ENCODE data around the gene SPON1. TPM values are rescaled to one million over a fixed set of nuclear protein-coding genes. Genes with fewer than 3 reads are reported as not detected.

SPON1 gene
- total RNA-seq, 2 experiments from 2014 or later, result 0.96 to 1.4 TPM

DNA sequence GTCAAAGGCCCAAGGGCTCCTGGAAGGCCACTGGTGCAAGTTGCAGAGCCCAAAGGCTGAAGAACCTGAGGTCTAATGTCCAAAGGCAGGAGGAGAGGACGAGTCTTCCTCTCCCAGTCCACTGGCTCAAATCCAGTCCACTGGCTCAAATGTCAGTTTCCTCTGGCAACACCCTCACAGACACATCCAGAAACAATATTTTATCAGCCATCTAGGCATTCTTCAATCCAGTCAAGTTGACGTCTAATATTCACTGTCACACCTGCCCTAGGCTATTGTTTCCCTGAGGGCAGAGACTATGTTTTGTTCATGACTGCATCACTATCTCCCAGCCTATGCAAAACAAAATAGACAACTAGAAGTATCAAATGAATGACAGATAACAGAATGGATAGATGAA lies 148.1 kb downstream of the SPON1 start:
- Mint-ChIP-seq H3K36me3 (ENCODE audit: low read depth) (no peaks in the 10 kb centered on the region), H3K4me3 (no peak overlapping the region), H3K27me3 (no peaks in the 10 kb centered on the region), H3K27ac (no peak overlapping the region), H3K4me1 (ENCODE audit: low read depth) (peaks cover 5% of the 10 kb centered on the region), H3K9me3 (no peaks in the 10 kb centered on the region)
- no peak for DNase-seq
- TF ChIP-seq, protein P1, sequence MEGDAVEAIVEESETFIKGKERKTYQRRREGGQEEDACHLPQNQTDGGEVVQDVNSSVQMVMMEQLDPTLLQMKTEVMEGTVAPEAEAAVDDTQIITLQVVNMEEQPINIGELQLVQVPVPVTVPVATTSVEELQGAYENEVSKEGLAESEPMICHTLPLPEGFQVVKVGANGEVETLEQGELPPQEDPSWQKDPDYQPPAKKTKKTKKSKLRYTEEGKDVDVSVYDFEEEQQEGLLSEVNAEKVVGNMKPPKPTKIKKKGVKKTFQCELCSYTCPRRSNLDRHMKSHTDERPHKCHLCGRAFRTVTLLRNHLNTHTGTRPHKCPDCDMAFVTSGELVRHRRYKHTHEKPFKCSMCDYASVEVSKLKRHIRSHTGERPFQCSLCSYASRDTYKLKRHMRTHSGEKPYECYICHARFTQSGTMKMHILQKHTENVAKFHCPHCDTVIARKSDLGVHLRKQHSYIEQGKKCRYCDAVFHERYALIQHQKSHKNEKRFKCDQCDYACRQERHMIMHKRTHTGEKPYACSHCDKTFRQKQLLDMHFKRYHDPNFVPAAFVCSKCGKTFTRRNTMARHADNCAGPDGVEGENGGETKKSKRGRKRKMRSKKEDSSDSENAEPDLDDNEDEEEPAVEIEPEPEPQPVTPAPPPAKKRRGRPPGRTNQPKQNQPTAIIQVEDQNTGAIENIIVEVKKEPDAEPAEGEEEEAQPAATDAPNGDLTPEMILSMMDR (IDR thresholded peaks at IDR 0.05), result no peak
- ChIA-PET POLR2A (no interaction called here), CTCF (no interaction called here)
- intact Hi-C loops (cut with micrococcal nuclease), result no loop called here
- ATAC-seq, result no peak

- Mint-ChIP-seq H3K4me3 (no peak overlapping the region), H3K9me3 (peaks cover 1% of the 10 kb centered on the region), H3K36me3 (ENCODE audit: low read depth) (no peaks in the 10 kb centered on the region), H3K4me1 (ENCODE audit: low read depth) (no peaks in the 10 kb centered on the region), H3K27ac (no peak overlapping the region), H3K27me3 (no peaks in the 10 kb centered on the region)
- TF ChIP-seq, protein P1 (IDR thresholded peaks at IDR 0.05), result no peak
- intact Hi-C loops (cut with micrococcal nuclease), result no loop called here
- POLR2A ChIA-PET, result no interaction called here
- no peak for DNase-seq
- CTCF ChIA-PET, result no interaction called here
- no peak for ATAC-seq
Measured at GRCh38 chr11:14111496-14111895, 149.0 kb downstream of the SPON1 start.

GRCh38 chr11:14112721-14113120 lies 150.2 kb downstream of the SPON1 start:
- intact Hi-C loops (cut with micrococcal nuclease), result no loop called here
- ATAC-seq (no peak), DNase-seq (no peak)
- no peaks in the 10 kb centered on the region for H3K36me3 Mint-ChIP-seq (ENCODE audit: low read depth)
- CTCF ChIA-PET, result no interaction called here
- no peak overlapping the region for H3K4me3 Mint-ChIP-seq
- POLR2A ChIA-PET, result no interaction called here
- no peaks in the 10 kb centered on the region for H3K4me1 Mint-ChIP-seq (ENCODE audit: low read depth)
- H3K9me3 Mint-ChIP-seq, result peaks cover 2% of the 10 kb centered on the region
- no peak overlapping the region for H3K27ac Mint-ChIP-seq
- no peaks in the 10 kb centered on the region for H3K27me3 Mint-ChIP-seq
- TF ChIP-seq, protein P1 (IDR thresholded peaks at IDR 0.05), result no peak

DNA sequence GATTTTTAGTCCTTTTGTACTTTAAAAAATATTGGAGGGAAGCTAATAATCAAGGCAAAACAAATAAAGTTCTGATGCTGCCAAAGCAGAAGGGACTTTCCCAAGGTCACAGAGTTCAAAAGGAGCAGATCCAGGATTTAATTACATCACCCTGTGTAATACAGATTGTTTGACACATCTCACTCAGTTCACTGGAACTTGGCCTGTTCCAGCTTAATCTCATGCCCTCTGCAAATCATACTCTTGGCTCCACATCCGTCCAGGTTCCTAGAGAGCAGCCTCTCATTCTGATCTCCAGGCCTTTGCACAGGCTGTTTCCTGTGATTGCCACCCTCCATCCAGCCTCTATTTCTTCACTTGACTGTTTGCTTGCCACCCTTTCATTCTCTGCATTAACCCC lies 151.7 kb downstream of the SPON1 start:
- ChIA-PET POLR2A (no interaction called here), CTCF (interaction anchor here (1.0 kb wide), 1 partner anchor 159 kb away, joined by 3 read pairs; no protein-coding TSS in a partner anchor)
- intact Hi-C loops (cut with micrococcal nuclease), result no loop called here
- Mint-ChIP-seq H3K9me3 (peaks cover 2% of the 10 kb centered on the region), H3K4me3 (no peak overlapping the region), H3K4me1 (ENCODE audit: low read depth) (peaks cover 7% of the 10 kb centered on the region), H3K27ac (no peak overlapping the region), H3K36me3 (ENCODE audit: low read depth) (no peaks in the 10 kb centered on the region), H3K27me3 (no peaks in the 10 kb centered on the region)
- TF ChIP-seq, protein P1 (IDR thresholded peaks at IDR 0.05), result no peak
- DNase-seq (no peak), ATAC-seq (no peak)

GRCh38 chr11:14114786-14115185 lies 152.3 kb downstream of the SPON1 start:
- POLR2A ChIA-PET, result no interaction called here
- CTCF ChIA-PET, result interaction anchor here (1.0 kb wide), 1 partner anchor 160 kb away, joined by 3 read pairs; no protein-coding TSS in a partner anchor

More at GRCh38 chr11:14114786-14115185, 152.3 kb downstream of the SPON1 start:
- Mint-ChIP-seq H3K27me3 (no peaks in the 10 kb centered on the region), H3K4me3 (no peak overlapping the region), H3K27ac (no peak overlapping the region), H3K36me3 (ENCODE audit: low read depth) (no peaks in the 10 kb centered on the region), H3K4me1 (ENCODE audit: low read depth) (peaks cover 11% of the 10 kb centered on the region), H3K9me3 (peaks cover 2% of the 10 kb centered on the region)
- TF ChIP-seq, protein P1 (IDR thresholded peaks at IDR 0.05), result no peak
- ATAC-seq (no peak), DNase-seq (no peak)
- intact Hi-C loops (cut with micrococcal nuclease), result no loop called here

Data from activated CD8-positive, alpha-beta T cell treated with anti-CD3 and anti-CD28 coated beads for 36 hours (primary cell).